Heart right ventricle (tissue), 16 donors: Measurements from ENCODE around the gene RBPJL. TPM values are rescaled to one million over a fixed set of nuclear protein-coding genes. Genes with fewer than 3 reads are reported as not detected.

ENCODE experiments used
- ATAC-seq, 8 donors: fragments of 200-7000 bp; cut with Tn5 transposase; one replicate each; pipeline ENCODE4 v1.9.1; 2020; ENCODE audit warnings: mild to moderate bottlenecking in 8 of 8, moderate library complexity in 8 of 8, moderate number of reproducible peaks in 1 of 8
- DNase-seq, 2 donors: peaks; one replicate each; pipeline ENCODE4 v3.0.0-alpha.2; 2020
- H3K27ac ChIP-seq, 10 donors: fragments of 200-600 bp; sonication (generic) in 2 of 10; one replicate each; pipeline versions ENCODE4 v1.5.0 to v1.8.0; 2020 to 2022; ENCODE audit warnings: mild to moderate bottlenecking in 3 of 10
- H3K27me3 ChIP-seq, 7 donors: fragments of 200-600 bp; one replicate each; pipeline ENCODE4 v1.8.0; 2021 to 2022; ENCODE audit warnings: mild to moderate bottlenecking in 2 of 7
- H3K36me3 ChIP-seq, 9 donors: fragments of 200-600 bp; sonication (generic) in 1 of 9; one replicate each; pipeline versions ENCODE4 v1.5.0 to v1.8.0; 2020 to 2022; ENCODE audit warnings: mild to moderate bottlenecking in 2 of 9
- H3K4me1 ChIP-seq, 9 donors: fragments of 200-600 bp; sonication (generic) in 1 of 9; one replicate each; pipeline versions ENCODE4 v1.5.0 to v1.8.0; 2020 to 2022; ENCODE audit warnings: mild to moderate bottlenecking in 4 of 9
- H3K4me3 ChIP-seq, 10 donors: fragments of 200-600 bp; sonication (generic) in 2 of 10; one replicate each; pipeline versions ENCODE4 v1.5.0 to v1.8.0; 2020 to 2022; ENCODE audit warnings: mild to moderate bottlenecking in 7 of 10, moderate library complexity in 2 of 10
- H3K9me3 ChIP-seq, 11 donors: fragments of 200-600 bp in 10 of 11; sonication (generic) in 2 of 11; one replicate each; pipeline versions ENCODE4 v1.5.0 to v1.8.0; 2013 to 2022; ENCODE audit warnings: mild to moderate bottlenecking in 2 of 11, control low read depth in 1 of 11, moderate library complexity in 1 of 11
- CTCF ChIP-seq, 9 donors: fragments of 200-600 bp; sonication (generic) in 2 of 9; IDR thresholded peaks; one replicate each; pipeline versions ENCODE4 v1.5.0 to v1.8.0; 2021 to 2022; ENCODE audit warnings: antibody characterized with exemption in 9 of 9, mild to moderate bottlenecking in 5 of 9, moderate library complexity in 1 of 9
- WGBS, 2 donors: extraction: QIAGEN DNeasy Blood & Tissue Kit; methylation state at CpG; one replicate each; pipeline ENCODE4 v1.1.7; 2013; ENCODE audit warnings: inconsistent platforms in 1 of 2; 5-methylcytosine and 5-hydroxymethylcytosine counted together
- intact Hi-C, 10 donors: fragments of 100-400 bp; cut with DNase I; formaldehyde crosslinking; loops; one replicate each; pipeline versions ENCODE4 v1.11.1 to v1.14.2; 2022
- polyA plus RNA-seq, 2 donors: library from polyadenylated mRNA; stranded (reverse); fragments of 200-250 nt; gene quantifications; one replicate each; pipeline ENCODE4 v1.2.3, GENCODE V29; 2013
- total RNA-seq, 10 donors: library from RNA; stranded (reverse); fragmentation: NEBNext Ultra II Directional in 3 of 10; extraction: Animal tissue kit (Norgen Biotek cat#: 25700) in 3 of 10; gene quantifications; one replicate each; pipeline versions ENCODE4 v1.2.1 to v1.2.4, GENCODE V29; 2021 to 2023
- donor health status: Arrhythmogenic right ventricular cardiomyopathy.
- donor health status: ischemic (EF 13 %, LVEDD 7.1; RV severe dilation, severe dysfunction).
- donor health status: healthy with polysubstance abuse.
- donor health status: DM: no; HTN: yes; CAD: no.
- donor health status: DM: no; HTN: no; CAD: no.
- donor health status: ischemic (EF 25% LVEDD 6.9; RV normal size, moderate dysfunction).
- donor health status: ischemic (EF 25% LVEDD 5.7; RV mildly dilated, moderate dysfunction).
- donor health status: healthy.
- donor health status: DM: yes; HTN: yes; CAD: no.
- donor health status: Ischemic cardiomyopathy.
- donor health status: ischemic (EF 35%, LVEDD 5.7; RV mildly dilated, moderate dysfunction).
- donor health status: nonischemic (EF 11% LVEDD 7.7; RV severe dilation, severe dysfunction).
- donor health status: DM: yes; HTN: yes; CAD: no.
- donor health status: PGD.
- donor health status: ischemic (EF 29% LVEDD 5.4; RV normal size, mild dysfunction).
- donor health status: nonischemic (EF 23%, LVEDD 6.1; RV moderate dilation, normal function).

RBPJL gene
- total and polyA plus RNA-seq, 12 donors: 0.06 TPM; not detected in 11

- no peak overlapping the region for H3K4me3 ChIP-seq
- WGBS, 2 donors: 73 to 76% methylated on average over 3 of the region's 3 CpGs
- H3K27ac ChIP-seq: no peak overlapping the region
- DNase-seq (no peak), ATAC-seq (no peak)
- H3K36me3 ChIP-seq: no peaks in the 10 kb centered on the region
- no peak for TF ChIP-seq CTCF (IDR thresholded peaks at IDR 0.05)
- intact Hi-C loops: no loop called here
- no peaks in the 10 kb centered on the region for H3K9me3 ChIP-seq
- H3K4me1 ChIP-seq: no peaks in the 10 kb centered on the region
- H3K27me3 ChIP-seq: peaks cover 0 to 39% (median 21%) of the 10 kb centered on the region in 7 donors
Measured at GRCh38 chr20:45269056-45269455, 37.6 kb upstream of the RBPJL start.

- 80 to 85% methylated on average over 4 of the region's 4 CpGs for WGBS, 2 donors
- intact Hi-C loops: no loop called here
- Histone ChIP-seq H3K4me3 (no peak overlapping the region), H3K27me3 (peaks cover 0 to 46% (median 24%) of the 10 kb centered on the region in 7 donors), H3K4me1 (no peaks in the 10 kb centered on the region), H3K9me3 (no peaks in the 10 kb centered on the region), H3K27ac (no peak overlapping the region), H3K36me3 (no peaks in the 10 kb centered on the region)
- TF ChIP-seq CTCF (IDR thresholded peaks at IDR 0.05): no peak
- ATAC-seq (no peak), DNase-seq (no peak)
Measured at GRCh38 chr20:45269754-45270270, 36.8 kb upstream of the RBPJL start.

GRCh38 chr20:45275338-45275737, 31.3 kb upstream of the RBPJL start:
- ATAC-seq (no peak), DNase-seq (no peak)
- Histone ChIP-seq H3K27me3 (peaks cover 0 to 70% (median 35%) of the 10 kb centered on the region in 7 donors), H3K36me3 (no peaks in the 10 kb centered on the region), H3K9me3 (no peaks in the 10 kb centered on the region), H3K27ac (no peak overlapping the region), H3K4me1 (no peaks in the 10 kb centered on the region), H3K4me3 (no peak overlapping the region)
- no peak for TF ChIP-seq CTCF (IDR thresholded peaks at IDR 0.05)
- WGBS, 2 donors: 60 to 63% methylated on average over 3 of the region's 3 CpGs
- intact Hi-C loops: no loop called here

GRCh38 chr20:45279992-45280391, 26.6 kb upstream of the RBPJL start:
- intact Hi-C loops: loop anchor here in 1 of 10 donors (10.0 kb wide), 1 partner anchor 235 kb away; no protein-coding TSS in a partner anchor
- no peak for ATAC-seq
- Histone ChIP-seq H3K27ac (no peak overlapping the region), H3K4me3 (no peak overlapping the region), H3K36me3 (no peaks in the 10 kb centered on the region), H3K4me1 (no peaks in the 10 kb centered on the region), H3K27me3 (peaks cover 0 to 57% (median 38%) of the 10 kb centered on the region in 7 donors), H3K9me3 (no peaks in the 10 kb centered on the region)
- no peak for DNase-seq
- 65 to 85% methylated on average over 1 of the region's 1 CpG for WGBS, 2 donors
- no peak for TF ChIP-seq CTCF (IDR thresholded peaks at IDR 0.05)
